ENCODE data around the gene RNF224.
A peak's percentile ranks its signal among the peaks of the same experiment; 100 is the strongest.
"Not testable (repeated sequence)": the region's sequence is repeated elsewhere in the genome, so short reads cannot be mapped to it uniquely, and the experiment has no call there.

RNF224 gene

DNA sequence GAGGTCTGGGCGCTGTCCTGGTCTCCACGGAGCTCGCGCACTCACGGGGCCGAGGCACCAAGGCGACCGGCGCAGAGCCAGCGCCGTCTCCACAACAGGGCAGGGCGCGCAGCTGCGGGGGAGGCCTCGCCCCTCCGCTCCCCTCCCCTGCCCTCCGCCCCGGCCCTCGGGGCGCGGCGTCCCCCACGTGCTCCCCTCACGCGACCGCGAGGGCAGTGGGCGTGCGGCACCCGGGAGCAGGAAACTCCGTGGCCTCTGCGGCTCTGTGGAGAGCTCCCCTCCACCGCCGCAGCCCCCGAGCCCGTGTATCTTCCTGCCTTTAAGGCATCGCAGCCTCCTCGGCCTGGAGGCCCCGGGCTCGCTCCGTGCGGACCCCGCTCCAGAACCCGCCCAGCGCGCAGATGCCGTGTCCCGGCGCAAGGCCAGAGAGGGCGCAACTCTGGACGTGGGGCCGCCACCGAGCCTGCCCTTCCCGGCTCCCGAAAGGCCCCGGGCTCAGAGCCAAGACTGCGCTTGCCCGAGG, 13.1 kb downstream of the RNF224 start:
- H3K27ac ChIP-seq: peak overlapping the region; percentile 96
- H3K79me2 ChIP-seq: no peaks in the 10 kb centered on the region
- peak overlapping the region; percentile 91 for H3K4me2 ChIP-seq (ENCODE audit: low read length)
- no peaks in the 10 kb centered on the region for H3K36me3 ChIP-seq (ENCODE audit: control insufficient read depth, insufficient read depth, low read length)
- TF ChIP-seq, protein P1, sequence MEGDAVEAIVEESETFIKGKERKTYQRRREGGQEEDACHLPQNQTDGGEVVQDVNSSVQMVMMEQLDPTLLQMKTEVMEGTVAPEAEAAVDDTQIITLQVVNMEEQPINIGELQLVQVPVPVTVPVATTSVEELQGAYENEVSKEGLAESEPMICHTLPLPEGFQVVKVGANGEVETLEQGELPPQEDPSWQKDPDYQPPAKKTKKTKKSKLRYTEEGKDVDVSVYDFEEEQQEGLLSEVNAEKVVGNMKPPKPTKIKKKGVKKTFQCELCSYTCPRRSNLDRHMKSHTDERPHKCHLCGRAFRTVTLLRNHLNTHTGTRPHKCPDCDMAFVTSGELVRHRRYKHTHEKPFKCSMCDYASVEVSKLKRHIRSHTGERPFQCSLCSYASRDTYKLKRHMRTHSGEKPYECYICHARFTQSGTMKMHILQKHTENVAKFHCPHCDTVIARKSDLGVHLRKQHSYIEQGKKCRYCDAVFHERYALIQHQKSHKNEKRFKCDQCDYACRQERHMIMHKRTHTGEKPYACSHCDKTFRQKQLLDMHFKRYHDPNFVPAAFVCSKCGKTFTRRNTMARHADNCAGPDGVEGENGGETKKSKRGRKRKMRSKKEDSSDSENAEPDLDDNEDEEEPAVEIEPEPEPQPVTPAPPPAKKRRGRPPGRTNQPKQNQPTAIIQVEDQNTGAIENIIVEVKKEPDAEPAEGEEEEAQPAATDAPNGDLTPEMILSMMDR (IDR thresholded peaks at IDR 0.05): peak; percentile 13
- no peaks in the 10 kb centered on the region for H3K9me3 ChIP-seq (ENCODE audit: control insufficient read depth, low read length)
- peak overlapping the region; percentile 86 for H3K4me3 ChIP-seq (ENCODE audit: low read depth, low read length)
- H3K9ac ChIP-seq: no peak overlapping the region
- H3K4me1 ChIP-seq: peaks cover 16% of the 10 kb centered on the region
- no peaks in the 10 kb centered on the region for H3K27me3 ChIP-seq (ENCODE audit: control insufficient read depth, insufficient read depth, low read length)
- H2AFZ ChIP-seq: peak overlapping the region; percentile 85

DNA sequence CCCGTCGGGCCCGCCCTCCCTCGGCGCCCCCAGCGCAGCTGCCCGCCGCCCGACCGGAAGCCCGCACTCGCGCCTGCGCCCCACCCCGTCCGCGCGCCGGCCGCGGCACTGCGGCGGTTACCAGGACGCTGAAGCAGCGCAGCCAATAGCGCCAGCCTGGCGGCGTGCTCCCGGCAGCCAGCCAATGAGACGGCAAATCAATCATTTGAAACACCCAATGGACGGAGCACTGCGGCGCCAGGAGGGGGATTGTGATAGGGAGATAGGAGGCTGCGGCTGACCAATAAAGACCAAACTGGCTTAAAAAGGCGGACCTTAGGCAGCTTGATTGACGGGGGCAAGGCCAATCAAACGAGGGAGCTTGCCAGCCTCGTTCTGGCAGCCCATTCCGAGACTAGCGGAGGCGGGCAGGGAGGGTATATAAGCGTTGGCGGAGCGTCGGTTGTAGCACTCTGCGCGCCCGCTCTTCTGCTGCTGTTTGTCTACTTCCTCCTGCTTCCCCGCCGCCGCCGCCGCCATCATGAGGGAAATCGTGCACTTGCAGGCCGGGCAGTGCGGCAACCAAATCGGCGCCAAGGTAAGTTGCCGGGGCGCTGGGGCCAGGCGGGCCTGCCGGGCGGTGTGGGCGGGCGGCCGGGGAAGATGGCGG, 13.7 kb downstream of the RNF224 start, which contains the start of gene TUBB4B:
TUBB4B (plus strand) TSS at position 447 of the 649 bp plus-strand sequence; CDS start at position 521, 74 bp downstream.
- no peak within 1 kb of the TSS for H3K9ac ChIP-seq
- H3K27me3 ChIP-seq (ENCODE audit: control insufficient read depth, insufficient read depth, low read length): no peaks in the 10 kb centered on the region
- TF ChIP-seq, protein P1 (IDR thresholded peaks at IDR 0.05): no peak
- no peaks in the 10 kb centered on the region for H3K79me2 ChIP-seq
- H3K4me1 ChIP-seq: peaks cover 16% of the 10 kb centered on the region
- peak within 1 kb of the TSS; percentile 85 for H2AFZ ChIP-seq
- no peaks in the 10 kb centered on the region for H3K9me3 ChIP-seq (ENCODE audit: control insufficient read depth, low read length)
- H3K4me2 ChIP-seq (ENCODE audit: low read length): peak within 1 kb of the TSS; percentile 94
- H3K36me3 ChIP-seq (ENCODE audit: control insufficient read depth, insufficient read depth, low read length): no peaks in the 10 kb centered on the region
- H3K27ac ChIP-seq: peak within 1 kb of the TSS; percentile 96
- H3K4me3 ChIP-seq (ENCODE audit: low read depth, low read length): peak within 1 kb of the TSS; percentile 86

DNA sequence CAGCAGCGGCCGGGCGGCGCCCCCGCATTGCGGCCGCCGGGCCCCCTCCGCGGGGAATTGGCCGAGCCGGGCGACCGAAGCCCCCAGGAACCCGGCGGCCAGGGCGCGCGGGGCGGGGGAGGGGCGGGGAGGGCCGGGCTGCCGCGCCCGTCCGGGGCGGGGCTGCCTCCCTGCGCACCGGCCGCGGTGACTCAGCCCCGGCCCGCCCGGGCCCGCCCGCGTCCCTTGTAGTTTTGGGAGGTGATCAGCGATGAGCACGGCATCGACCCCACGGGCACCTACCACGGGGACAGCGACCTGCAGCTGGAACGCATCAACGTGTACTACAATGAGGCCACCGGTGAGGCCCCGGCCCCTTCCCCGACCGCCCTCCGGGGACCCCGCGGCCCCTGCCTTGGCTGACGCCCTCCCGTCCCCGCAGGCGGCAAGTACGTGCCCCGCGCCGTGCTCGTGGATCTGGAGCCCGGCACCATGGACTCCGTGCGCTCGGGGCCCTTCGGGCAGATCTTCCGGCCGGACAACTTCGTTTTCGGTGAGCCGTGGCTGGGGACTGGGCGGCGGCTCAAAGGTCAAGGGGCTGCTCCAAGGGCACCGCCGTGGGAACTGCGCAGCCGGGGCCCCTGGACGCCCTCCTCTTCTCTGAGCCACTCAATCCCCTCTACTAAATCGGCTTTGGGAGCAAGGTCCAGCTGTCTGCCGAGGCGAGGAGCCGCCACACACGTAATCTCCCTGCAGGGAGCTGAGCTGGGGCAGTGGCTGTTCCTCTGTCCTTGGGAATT, 14.4 kb downstream of the RNF224 start:
- Histone ChIP-seq H3K27ac (peak overlapping the region; percentile 69), H3K9ac (no peak overlapping the region), H3K4me2 (ENCODE audit: low read length) (peak overlapping the region; percentile 94), H3K4me3 (ENCODE audit: low read depth, low read length) (peak overlapping the region; percentile 69), H2AFZ (no peak overlapping the region), H3K79me2 (no peaks in the 10 kb centered on the region), H3K27me3 (ENCODE audit: control insufficient read depth, insufficient read depth, low read length) (no peaks in the 10 kb centered on the region), H3K9me3 (ENCODE audit: control insufficient read depth, low read length) (no peaks in the 10 kb centered on the region), H3K36me3 (ENCODE audit: control insufficient read depth, insufficient read depth, low read length) (no peaks in the 10 kb centered on the region), H3K4me1 (peaks cover 9% of the 10 kb centered on the region)
- TF ChIP-seq, protein P1 (IDR thresholded peaks at IDR 0.05): no peak

DNA sequence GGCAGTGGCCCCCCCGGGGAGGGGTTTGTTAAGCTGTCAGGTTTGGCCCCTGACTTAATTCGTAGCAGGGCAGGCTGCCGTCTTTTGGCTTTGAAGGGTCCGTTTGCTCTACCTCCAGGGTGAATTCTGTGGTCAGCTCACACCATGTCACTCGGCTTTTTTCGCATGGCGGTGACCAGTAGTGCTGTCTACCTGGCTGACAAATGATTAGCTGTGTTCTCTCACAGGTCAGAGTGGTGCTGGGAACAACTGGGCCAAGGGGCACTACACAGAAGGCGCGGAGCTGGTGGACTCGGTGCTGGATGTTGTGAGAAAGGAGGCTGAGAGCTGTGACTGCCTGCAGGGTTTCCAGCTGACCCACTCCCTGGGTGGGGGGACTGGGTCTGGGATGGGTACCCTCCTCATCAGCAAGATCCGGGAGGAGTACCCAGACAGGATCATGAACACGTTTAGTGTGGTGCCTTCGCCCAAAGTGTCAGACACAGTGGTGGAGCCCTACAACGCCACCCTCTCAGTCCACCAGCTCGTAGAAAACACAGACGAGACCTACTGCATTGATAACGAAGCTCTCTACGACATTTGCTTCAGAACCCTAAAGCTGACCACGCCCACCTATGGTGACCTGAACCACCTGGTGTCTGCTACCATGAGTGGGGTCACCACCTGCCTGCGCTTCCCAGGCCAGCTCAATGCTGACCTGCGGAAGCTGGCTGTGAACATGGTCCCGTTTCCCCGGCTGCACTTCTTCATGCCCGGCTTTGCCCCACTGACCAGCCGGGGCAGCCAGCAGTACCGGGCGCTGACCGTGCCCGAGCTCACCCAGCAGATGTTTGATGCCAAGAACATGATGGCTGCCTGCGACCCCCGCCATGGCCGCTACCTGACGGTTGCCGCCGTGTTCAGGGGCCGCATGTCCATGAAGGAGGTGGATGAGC, 15.2 kb downstream of the RNF224 start:
- Histone ChIP-seq H3K4me3 (ENCODE audit: low read depth, low read length) (peak overlapping the region; percentile 69), H3K27ac (peak overlapping the region; percentile 53), H3K4me2 (ENCODE audit: low read length) (peak overlapping the region; percentile 94), H2AFZ (no peak overlapping the region), H3K4me1 (peaks cover 5% of the 10 kb centered on the region), H3K9me3 (ENCODE audit: control insufficient read depth, low read length) (no peaks in the 10 kb centered on the region), H3K79me2 (no peaks in the 10 kb centered on the region), H3K9ac (no peak overlapping the region), H3K36me3 (ENCODE audit: control insufficient read depth, insufficient read depth, low read length) (no peaks in the 10 kb centered on the region), H3K27me3 (ENCODE audit: control insufficient read depth, insufficient read depth, low read length) (no peaks in the 10 kb centered on the region)
- TF ChIP-seq, protein P1 (IDR thresholded peaks at IDR 0.05): no peak

DNA sequence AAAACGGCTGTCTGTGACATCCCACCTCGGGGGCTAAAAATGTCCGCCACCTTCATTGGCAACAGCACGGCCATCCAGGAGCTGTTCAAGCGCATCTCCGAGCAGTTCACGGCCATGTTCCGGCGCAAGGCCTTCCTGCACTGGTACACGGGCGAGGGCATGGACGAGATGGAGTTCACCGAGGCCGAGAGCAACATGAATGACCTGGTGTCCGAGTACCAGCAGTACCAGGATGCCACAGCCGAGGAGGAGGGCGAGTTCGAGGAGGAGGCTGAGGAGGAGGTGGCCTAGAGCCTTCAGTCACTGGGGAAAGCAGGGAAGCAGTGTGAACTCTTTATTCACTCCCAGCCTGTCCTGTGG, 15.9 kb downstream of the RNF224 start:
- H3K4me3 ChIP-seq (ENCODE audit: low read depth, low read length): not testable (repeated sequence)

More for the DNA sequence above, 15.9 kb downstream of the RNF224 start:
- not testable (repeated sequence) for H3K4me1 ChIP-seq; H3K27me3 ChIP-seq (ENCODE audit: control insufficient read depth, insufficient read depth, low read length); H3K36me3 ChIP-seq (ENCODE audit: control insufficient read depth, insufficient read depth, low read length); H2AFZ ChIP-seq; H3K27ac ChIP-seq; H3K79me2 ChIP-seq; H3K9ac ChIP-seq; H3K9me3 ChIP-seq (ENCODE audit: control insufficient read depth, low read length); H3K4me2 ChIP-seq (ENCODE audit: low read length)
